GM18526 (cell line): ENCODE results near the gene U2AF2.

ENCODE experiments used
- POLR2A ChIP-seq: IDR thresholded peaks from 3 replicates; pipeline ENCODE4 v1.6.1; 2011; ENCODE audit not compliant: insufficient read length; ENCODE audit errors: extremely low read depth

The U2AF2 gene

GRCh38 chr19:55635334-55635717 is 19.5 kb upstream of the U2AF2 start:
- TF ChIP-seq POLR2A = no peak

- TF ChIP-seq POLR2A = no peak
Measured at GRCh38 chr19:55635856-55636440, 18.9 kb upstream of the U2AF2 start.

- no peak for TF ChIP-seq POLR2A
Measured at GRCh38 chr19:55636723-55637122, 18.1 kb upstream of the U2AF2 start.

- no peak for TF ChIP-seq POLR2A
Measured at GRCh38 chr19:55637534-55637933, 17.3 kb upstream of the U2AF2 start.

- TF ChIP-seq POLR2A = no peak
Measured at GRCh38 chr19:55638864-55639359, 15.9 kb upstream of the U2AF2 start.

- peak; percentile 19 for TF ChIP-seq POLR2A
Measured at GRCh38 chr19:55640043-55640576, 14.7 kb upstream of the U2AF2 start.

GRCh38 chr19:55640577-55641425 is 14.0 kb upstream of the U2AF2 start, which contains the start of gene ZNF580:
Gene ZNF580, plus strand, starts transcription at chr19:55641002. Its CDS starts 1,507 bp downstream, at chr19:55642509.
- TF ChIP-seq POLR2A = no peak

GRCh38 chr19:55641426-55642152 is 13.2 kb upstream of the U2AF2 start:
- no peak for TF ChIP-seq POLR2A

GRCh38 chr19:55642153-55643002 is 12.5 kb upstream of the U2AF2 start:
- TF ChIP-seq POLR2A = no peak

GRCh38 chr19:55643003-55643886 is 11.6 kb upstream of the U2AF2 start, which contains the start of gene ZNF581:
Gene ZNF581, plus strand, starts transcription at chr19:55643649. Its CDS starts 923 bp downstream, at chr19:55644572.
- TF ChIP-seq POLR2A = peak; percentile 43

GRCh38 chr19:55643887-55644176 is 11.0 kb upstream of the U2AF2 start:
- TF ChIP-seq POLR2A = no peak

GRCh38 chr19:55644191-55644833 is 10.5 kb upstream of the U2AF2 start:
- TF ChIP-seq POLR2A = no peak

GRCh38 chr19:55644842-55645511 is 9.9 kb upstream of the U2AF2 start:
- TF ChIP-seq POLR2A = no peak
